ENCODE results near the gene LRMDA.

Gene LRMDA

GRCh38 chr10:75461672-75462649 is 30.5 kb downstream of the LRMDA start:
- DNase-seq: no peak
- in situ Hi-C loops (cut with HindIII; ENCODE audit: low pct_ligation_motif_present, low pct_unique_long_range_greater_than_20kb, low sequenced_read_pairs): no loop called here

- no peak for DNase-seq
- in situ Hi-C loops (cut with HindIII; ENCODE audit: low pct_ligation_motif_present, low pct_unique_long_range_greater_than_20kb, low sequenced_read_pairs): no loop called here
Observed at GRCh38 chr10:75462865-75463264, 31.4 kb downstream of the LRMDA start.

GRCh38 chr10:75464478-75465449 is 33.3 kb downstream of the LRMDA start:
- no peak for DNase-seq
- in situ Hi-C loops (cut with HindIII; ENCODE audit: low pct_ligation_motif_present, low pct_unique_long_range_greater_than_20kb, low sequenced_read_pairs): no loop called here

GRCh38 chr10:75465450-75465827 is 34.0 kb downstream of the LRMDA start:
- in situ Hi-C loops (cut with HindIII; ENCODE audit: low pct_ligation_motif_present, low pct_unique_long_range_greater_than_20kb, low sequenced_read_pairs): no loop called here

GRCh38 chr10:75466001-75466400 is 34.6 kb downstream of the LRMDA start:
- in situ Hi-C loops (cut with HindIII; ENCODE audit: low pct_ligation_motif_present, low pct_unique_long_range_greater_than_20kb, low sequenced_read_pairs): no loop called here
- DNase-seq: no peak

More at GRCh38 chr10:75465450-75465827, 34.0 kb downstream of the LRMDA start:
- DNase-seq: no peak

GRCh38 chr10:75466886-75467285 is 35.5 kb downstream of the LRMDA start:
- no peak for DNase-seq
- in situ Hi-C loops (cut with HindIII; ENCODE audit: low pct_ligation_motif_present, low pct_unique_long_range_greater_than_20kb, low sequenced_read_pairs): no loop called here

- in situ Hi-C loops (cut with HindIII; ENCODE audit: low pct_ligation_motif_present, low pct_unique_long_range_greater_than_20kb, low sequenced_read_pairs): no loop called here
- no peak for DNase-seq
Observed at GRCh38 chr10:75468612-75469005, 37.2 kb downstream of the LRMDA start.

- in situ Hi-C loops (cut with HindIII; ENCODE audit: low pct_ligation_motif_present, low pct_unique_long_range_greater_than_20kb, low sequenced_read_pairs): no loop called here
- peak; percentile 37 for DNase-seq
Observed at GRCh38 chr10:75469006-75469616, 37.7 kb downstream of the LRMDA start.

- in situ Hi-C loops (cut with HindIII; ENCODE audit: low pct_ligation_motif_present, low pct_unique_long_range_greater_than_20kb, low sequenced_read_pairs): no loop called here
- no peak for DNase-seq
Observed at GRCh38 chr10:75470901-75471300, 39.5 kb downstream of the LRMDA start.

- in situ Hi-C loops (cut with HindIII; ENCODE audit: low pct_ligation_motif_present, low pct_unique_long_range_greater_than_20kb, low sequenced_read_pairs): no loop called here
- no peak for DNase-seq
Observed at GRCh38 chr10:75472685-75473084, 41.3 kb downstream of the LRMDA start.

- in situ Hi-C loops (cut with HindIII; ENCODE audit: low pct_ligation_motif_present, low pct_unique_long_range_greater_than_20kb, low sequenced_read_pairs): no loop called here
- no peak for DNase-seq
Observed at GRCh38 chr10:75474106-75474505, 42.7 kb downstream of the LRMDA start.

GRCh38 chr10:75475460-75476182 is 44.2 kb downstream of the LRMDA start:
- DNase-seq: no peak
- in situ Hi-C loops (cut with HindIII; ENCODE audit: low pct_ligation_motif_present, low pct_unique_long_range_greater_than_20kb, low sequenced_read_pairs): no loop called here

GRCh38 chr10:75476569-75476968 is 45.1 kb downstream of the LRMDA start:
- in situ Hi-C loops (cut with HindIII; ENCODE audit: low pct_ligation_motif_present, low pct_unique_long_range_greater_than_20kb, low sequenced_read_pairs): no loop called here
- no peak for DNase-seq

GRCh38 chr10:75476985-75477384 is 45.6 kb downstream of the LRMDA start:
- in situ Hi-C loops (cut with HindIII; ENCODE audit: low pct_ligation_motif_present, low pct_unique_long_range_greater_than_20kb, low sequenced_read_pairs): no loop called here
- no peak for DNase-seq

- in situ Hi-C loops (cut with HindIII; ENCODE audit: low pct_ligation_motif_present, low pct_unique_long_range_greater_than_20kb, low sequenced_read_pairs): no loop called here
- DNase-seq: no peak
Observed at GRCh38 chr10:75477680-75478079, 46.3 kb downstream of the LRMDA start.

- no peak for DNase-seq
- in situ Hi-C loops (cut with HindIII; ENCODE audit: low pct_ligation_motif_present, low pct_unique_long_range_greater_than_20kb, low sequenced_read_pairs): no loop called here
Observed at GRCh38 chr10:75480374-75480773, 49.0 kb downstream of the LRMDA start.

GRCh38 chr10:75483188-75483587 is 51.8 kb downstream of the LRMDA start:
- DNase-seq: no peak
- in situ Hi-C loops (cut with HindIII; ENCODE audit: low pct_ligation_motif_present, low pct_unique_long_range_greater_than_20kb, low sequenced_read_pairs): no loop called here

GRCh38 chr10:75484717-75485116 is 53.3 kb downstream of the LRMDA start:
- in situ Hi-C loops (cut with HindIII; ENCODE audit: low pct_ligation_motif_present, low pct_unique_long_range_greater_than_20kb, low sequenced_read_pairs): no loop called here
- no peak for DNase-seq

Measured in ACHN (cell line).